ENCODE results near the gene VOPP1.

VOPP1 gene

GRCh38 chr7:55554038-55554437 is 18.3 kb downstream of the VOPP1 start:
- DNase-seq (ENCODE audit: low read depth), result no peak

- DNase-seq (ENCODE audit: low read depth), result no peak
Measured at GRCh38 chr7:55553024-55553345, 19.3 kb downstream of the VOPP1 start.

- DNase-seq (ENCODE audit: low read depth), result no peak
Measured at GRCh38 chr7:55552320-55553023, 19.8 kb downstream of the VOPP1 start.

- DNase-seq (ENCODE audit: low read depth), result no peak
Measured at GRCh38 chr7:55550841-55551537, 21.3 kb downstream of the VOPP1 start.

- no peak for DNase-seq (ENCODE audit: low read depth)
Measured at GRCh38 chr7:55550010-55550663, 22.2 kb downstream of the VOPP1 start.

- DNase-seq (ENCODE audit: low read depth), result no peak
Measured at GRCh38 chr7:55549457-55549856, 22.8 kb downstream of the VOPP1 start.

GRCh38 chr7:55548295-55548731 is 24.0 kb downstream of the VOPP1 start:
- DNase-seq (ENCODE audit: low read depth), result no peak

- DNase-seq (ENCODE audit: low read depth), result peak; percentile 82
Measured at GRCh38 chr7:55546814-55547213, 25.5 kb downstream of the VOPP1 start.

GRCh38 chr7:55545496-55545895 is 26.8 kb downstream of the VOPP1 start:
- no peak for DNase-seq (ENCODE audit: low read depth)

GRCh38 chr7:55540226-55540858 is 32.0 kb downstream of the VOPP1 start:
- no peak for DNase-seq (ENCODE audit: low read depth)

- no peak for DNase-seq (ENCODE audit: low read depth)
Measured at GRCh38 chr7:55539380-55539779, 32.9 kb downstream of the VOPP1 start.

GRCh38 chr7:55538538-55538937 is 33.8 kb downstream of the VOPP1 start:
- peak; percentile 67 for DNase-seq (ENCODE audit: low read depth)

GRCh38 chr7:55537458-55537990 is 34.8 kb downstream of the VOPP1 start:
- DNase-seq (ENCODE audit: low read depth), result no peak

GRCh38 chr7:55536619-55537457 is 35.5 kb downstream of the VOPP1 start:
- no peak for DNase-seq (ENCODE audit: low read depth)

GRCh38 chr7:55535617-55536016 is 36.7 kb downstream of the VOPP1 start:
- DNase-seq (ENCODE audit: low read depth), result no peak

- no peak for DNase-seq (ENCODE audit: low read depth)
Measured at GRCh38 chr7:55534916-55535590, 37.2 kb downstream of the VOPP1 start.

- DNase-seq (ENCODE audit: low read depth), result peak; percentile 57
Measured at GRCh38 chr7:55534262-55534915, 37.9 kb downstream of the VOPP1 start.

GRCh38 chr7:55533729-55534080 is 38.6 kb downstream of the VOPP1 start:
- no peak for DNase-seq (ENCODE audit: low read depth)

- no peak for DNase-seq (ENCODE audit: low read depth)
Measured at GRCh38 chr7:55533050-55533728, 39.1 kb downstream of the VOPP1 start.
